Natural killer cell (primary cell): ENCODE data around the gene CERKL. TPM values are rescaled to one million over a fixed set of nuclear protein-coding genes. Genes with fewer than 3 reads are reported as not detected.

Source experiments
- ATAC-seq, 3 donors: fragments of 150-1000 bp in 2 of 3; fragments of 200-7000 bp in 1 of 3; cut with Tn5 transposase; 1 replicate in 1 of 3; 2 replicates in 2 of 3; pipeline ENCODE4 v1.10.0; 2021; ENCODE audit warnings: mild to moderate bottlenecking in 2 of 3, moderate library complexity in 2 of 3
- DNase-seq, 2 donors: peaks; one replicate each; pipeline versions ENCODE4 v3.0.0 to v3.0.0-alpha.2; 2013 to 2021; ENCODE audit warnings: mixed read lengths in 1 of 2
- H3K27ac ChIP-seq: one replicate; pipeline ENCODE4 v1.5.1; 2013; ENCODE audit warnings: mild to moderate bottlenecking, low read length
- H3K27me3 ChIP-seq: one replicate; pipeline ENCODE4 v1.6.1; 2013; ENCODE audit warnings: low read length; ENCODE audit not compliant: control insufficient read depth, insufficient read depth
- H3K36me3 ChIP-seq: one replicate; pipeline ENCODE4 v1.6.1; 2013; ENCODE audit warnings: low read length; ENCODE audit not compliant: control insufficient read depth, insufficient read depth
- H3K4me1 ChIP-seq: one replicate; pipeline ENCODE4 v1.6.1; 2013; ENCODE audit warnings: low read length; ENCODE audit not compliant: control insufficient read depth, insufficient read depth
- H3K4me3 ChIP-seq: one replicate; pipeline ENCODE4 v1.5.1; 2013; ENCODE audit warnings: low read length
- H3K9me3 ChIP-seq: one replicate; pipeline ENCODE4 v1.6.1; 2013; ENCODE audit warnings: low read length; ENCODE audit not compliant: control insufficient read depth, insufficient read depth
- H3K27ac Mint-ChIP-seq, 2 donors: one replicate each; pipeline ENCODE4 v1.8.0; 2022; ENCODE audit warnings: mild to moderate bottlenecking in 2 of 2, mixed read lengths in 2 of 2, moderate library complexity in 1 of 2
- H3K27me3 Mint-ChIP-seq, 2 donors: one replicate each; pipeline ENCODE4 v1.8.0; 2022; ENCODE audit warnings: low read depth in 2 of 2, mixed read lengths in 2 of 2
- H3K36me3 Mint-ChIP-seq: one replicate; pipeline ENCODE4 v1.8.0; 2022; ENCODE audit warnings: mixed read lengths
- H3K4me1 Mint-ChIP-seq, 2 donors: one replicate each; pipeline ENCODE4 v1.8.0; 2022; ENCODE audit warnings: mixed read lengths in 2 of 2
- H3K4me3 Mint-ChIP-seq: one replicate; pipeline ENCODE4 v1.8.0; 2022; ENCODE audit warnings: mild to moderate bottlenecking, moderate library complexity, mixed read lengths
- H3K9me3 Mint-ChIP-seq, 2 donors: one replicate each; pipeline ENCODE4 v1.8.0; 2022; ENCODE audit warnings: mixed read lengths in 2 of 2
- CTCF ChIP-seq: fragments of 200-600 bp; IDR thresholded peaks from one replicate; pipeline ENCODE4 v1.8.0; 2022; ENCODE audit warnings: antibody characterized with exemption
- WGBS: methylation state at CpG from one replicate; pipeline ENCODE4 v1.1.7; 2013; ENCODE audit warnings: missing lambda C conversion rate; ENCODE audit not compliant: insufficient coverage; 5-methylcytosine and 5-hydroxymethylcytosine counted together
- intact Hi-C: fragments of 100-400 bp; cut with micrococcal nuclease; formaldehyde crosslinking; loops from one replicate; pipeline ENCODE4 v1.14.2; 2022
- total RNA-seq, 4 donors: library from RNA; stranded (reverse); fragments of 120-200 nt in 1 of 4; gene quantifications; one replicate each; pipeline versions ENCODE4 v1.2.3 to v1.2.4, GENCODE V29; 2013 to 2022

Gene CERKL
- total RNA-seq, 3 donors from 2014 or later (not counting 1 experiment from before 2014, with no cell fraction given), result not detected

- Mint-ChIP-seq H3K27ac (no peak overlapping the region), H3K36me3 (peaks cover 28% of the 10 kb centered on the region), H3K4me3 (no peak overlapping the region), H3K9me3 (no peaks in the 10 kb centered on the region), H3K27me3 (no peaks in the 10 kb centered on the region), H3K4me1 (no peaks in the 10 kb centered on the region)
- no peak for TF ChIP-seq CTCF
- intact Hi-C loops, result no loop called here
- ATAC-seq, result no peak
- DNase-seq, result no peak
- 96% methylated on average over 3 of the region's 4 CpGs for WGBS
- Histone ChIP-seq H3K36me3 (peaks cover 95% of the 10 kb centered on the region), H3K4me1 (no peaks in the 10 kb centered on the region), H3K9me3 (no peaks in the 10 kb centered on the region), H3K27ac (no peak overlapping the region), H3K27me3 (no peaks in the 10 kb centered on the region), H3K4me3 (no peak overlapping the region)
Measured at GRCh38 chr2:181499231-181499630, 157.7 kb downstream of the CERKL start.

Other genes with a start within 250 kb of the CERKL start
- gene ITGA4, start 199.7 kb downstream of the CERKL start, total RNA-seq, result 100 to 1,000 TPM; 178 to 235 (median 189) TPM
- not detected for gene NEUROD1, start 23.4 kb upstream of the CERKL start, total RNA-seq
- 10 to 100 TPM; 63.7 to 89.6 (median 65.8) TPM for gene ITPRID2, start 234.6 kb upstream of the CERKL start, total RNA-seq